HepG2 (cell line): ENCODE results near the gene NEDD4L.

Source experiments
- FOXA1 ChIP-seq, 2 experiments: fragments of 450-650 bp in 1 of 2; sonication (generic) in 1 of 2; formaldehyde crosslinking in 1 of 2; IDR thresholded peaks; 2 replicates each; pipeline versions ENCODE4 v1.4.0 to v1.6.1; 2016 to 2020; ENCODE audit warnings: missing genetic modification reagents in 1 of 2
- GABPA ChIP-seq, 2 experiments: IDR thresholded peaks; 2 replicates each; pipeline ENCODE4 v1.6.1; 2011 to 2016; ENCODE audit warnings: low read depth in 2 of 2, low read length in 1 of 2, missing biosample characterization in 1 of 2, missing genetic modification characterization in 1 of 2
- HNRNPUL1 ChIP-seq: fragments of 200-400 bp; formaldehyde crosslinking; IDR thresholded peaks from 2 replicates; pipeline ENCODE4 v1.6.1; 2017; ENCODE audit warnings: low read depth, mild to moderate bottlenecking, low read length, moderate library complexity
- HOXA7 ChIP-seq: sonication (generic); formaldehyde crosslinking; IDR thresholded peaks from 2 replicates; pipeline ENCODE4 v1.8.1; 2022; ENCODE audit warnings: mild to moderate bottlenecking, missing genetic modification reagents, moderate library complexity
- ISL2 ChIP-seq: sonication (generic); formaldehyde crosslinking; IDR thresholded peaks from 2 replicates; pipeline ENCODE4 v1.5.0; 2020; ENCODE audit warnings: missing genetic modification reagents
- POLR2A ChIP-seq, 2 experiments: IDR thresholded peaks; 2 replicates each; pipeline ENCODE4 v1.6.1; 2011; ENCODE audit warnings: low read depth in 2 of 2, low read length in 2 of 2, mild to moderate bottlenecking in 1 of 2, moderate library complexity in 1 of 2; ENCODE audit not compliant: insufficient read depth in 1 of 2
- POLR2AphosphoS5 ChIP-seq: IDR thresholded peaks from 2 replicates; pipeline ENCODE4 v1.6.1; 2012; ENCODE audit warnings: low read depth, low read length
- SMC3 ChIP-seq: IDR thresholded peaks from 2 replicates; pipeline ENCODE4 v1.6.1; 2011; ENCODE audit warnings: low read length, improper control_type of control experiment
- SP1 ChIP-seq, 2 experiments: fragments of 450-650 bp in 1 of 2; sonication (generic) in 1 of 2; formaldehyde crosslinking in 1 of 2; IDR thresholded peaks; 2 replicates each; pipeline versions ENCODE4 v1.4.0 to v1.6.1; 2016 to 2020; ENCODE audit warnings: missing genetic modification reagents in 1 of 2
- ZMAT3 ChIP-seq: sonication (generic); formaldehyde crosslinking; conservative IDR thresholded peaks from 2 replicates; pipeline ENCODE4 v1.7.0; 2021; ENCODE audit warnings: missing genetic modification reagents
- TF ChIP-seq, protein P1 (sequence below): sonication (generic); formaldehyde crosslinking; IDR thresholded peaks from 2 replicates; pipeline ENCODE4 v1.4.0; 2020; ENCODE audit warnings: mild to moderate bottlenecking, missing genetic modification reagents
- TF ChIP-seq, protein P2 (sequence below): sonication (generic); formaldehyde crosslinking; IDR thresholded peaks from 2 replicates; pipeline ENCODE4 v1.5.1; 2020; ENCODE audit warnings: mild to moderate bottlenecking, moderate library complexity, missing genetic modification reagents

DNA sequence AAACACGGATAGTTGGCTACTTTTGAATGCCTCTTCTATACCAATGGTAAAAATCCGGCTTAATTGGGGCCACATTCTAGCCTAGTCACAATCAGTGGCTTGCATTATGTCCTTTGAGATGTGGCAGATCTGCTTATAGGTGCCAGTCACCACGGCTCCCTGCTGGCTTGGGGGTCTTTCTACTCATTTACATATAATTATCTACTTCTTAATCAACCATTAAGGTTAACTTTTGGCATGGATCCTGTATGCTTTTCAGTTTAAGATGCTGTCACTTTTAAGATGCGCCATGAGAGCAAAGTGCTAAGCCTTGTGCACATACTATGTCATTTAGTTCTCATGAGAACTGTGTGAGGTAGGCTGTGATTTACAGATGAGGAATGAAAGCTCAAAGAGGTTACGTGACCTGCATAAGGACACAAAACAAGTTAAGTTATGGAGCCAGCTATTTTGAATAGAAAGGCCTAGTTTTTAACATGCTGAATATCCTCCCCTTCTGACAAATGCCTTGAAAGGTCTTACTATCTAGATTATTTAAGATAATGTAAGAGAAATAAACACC, 4.1 kb downstream of the NEDD4L start:
- 0 out of 2 replicates have a peak, but pooled peaks have one; percentile 16 for TF ChIP-seq ZMAT3
- no peak for TF ChIP-seq ISL2 (CRISPR knock-in tag)
- TF ChIP-seq FOXA1 (IDR thresholded peaks at IDR 0.05): no peak
- TF ChIP-seq FOXA1 (CRISPR knock-in tag; IDR thresholded peaks at IDR 0.05): no peak
- no peak for TF ChIP-seq SMC3
- TF ChIP-seq HNRNPUL1: no peak
- TF ChIP-seq POLR2A (IDR thresholded peaks at IDR 0.05; ENCODE audit: insufficient read depth in 1 of 2, low read depth in 2 of 2, low read length in 2 of 2): no peak
- TF ChIP-seq, protein P1, sequence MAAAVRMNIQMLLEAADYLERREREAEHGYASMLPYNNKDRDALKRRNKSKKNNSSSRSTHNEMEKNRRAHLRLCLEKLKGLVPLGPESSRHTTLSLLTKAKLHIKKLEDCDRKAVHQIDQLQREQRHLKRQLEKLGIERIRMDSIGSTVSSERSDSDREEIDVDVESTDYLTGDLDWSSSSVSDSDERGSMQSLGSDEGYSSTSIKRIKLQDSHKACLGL (CRISPR knock-in tag): no peak
- no peak for TF ChIP-seq GABPA (IDR thresholded peaks at IDR 0.05; ENCODE audit: low read depth, low read length)
- no peak for TF ChIP-seq GABPA (CRISPR knock-in tag; IDR thresholded peaks at IDR 0.05; ENCODE audit: low read depth)
- TF ChIP-seq, protein P2, sequence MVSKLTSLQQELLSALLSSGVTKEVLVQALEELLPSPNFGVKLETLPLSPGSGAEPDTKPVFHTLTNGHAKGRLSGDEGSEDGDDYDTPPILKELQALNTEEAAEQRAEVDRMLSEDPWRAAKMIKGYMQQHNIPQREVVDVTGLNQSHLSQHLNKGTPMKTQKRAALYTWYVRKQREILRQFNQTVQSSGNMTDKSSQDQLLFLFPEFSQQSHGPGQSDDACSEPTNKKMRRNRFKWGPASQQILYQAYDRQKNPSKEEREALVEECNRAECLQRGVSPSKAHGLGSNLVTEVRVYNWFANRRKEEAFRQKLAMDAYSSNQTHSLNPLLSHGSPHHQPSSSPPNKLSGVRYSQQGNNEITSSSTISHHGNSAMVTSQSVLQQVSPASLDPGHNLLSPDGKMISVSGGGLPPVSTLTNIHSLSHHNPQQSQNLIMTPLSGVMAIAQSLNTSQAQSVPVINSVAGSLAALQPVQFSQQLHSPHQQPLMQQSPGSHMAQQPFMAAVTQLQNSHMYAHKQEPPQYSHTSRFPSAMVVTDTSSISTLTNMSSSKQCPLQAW (CRISPR knock-in tag): no peak
- no peak for TF ChIP-seq SP1 (IDR thresholded peaks at IDR 0.05)
- TF ChIP-seq SP1 (CRISPR knock-in tag; IDR thresholded peaks at IDR 0.05): no peak
- no peak for TF ChIP-seq HOXA7 (CRISPR knock-in tag)
- TF ChIP-seq POLR2AphosphoS5: no peak
